H9 (cell line): ENCODE data around the gene ANKRD39. TPM values are rescaled to one million over a fixed set of nuclear protein-coding genes. Genes with fewer than 3 reads are reported as not detected.

ENCODE experiments used
- DNase-seq: peaks from one replicate; pipeline ENCODE4 v3.0.0-alpha.2; 2017
- H2AFZ ChIP-seq: one replicate; pipeline ENCODE4 v1.6.1; 2013; ENCODE audit warnings: mild to moderate bottlenecking, low read length, control low read depth, moderate library complexity
- H2AK5ac ChIP-seq: 2 replicates; pipeline ENCODE4 v1.6.1; 2013; ENCODE audit warnings: low read length, control low read depth, mixed read lengths; ENCODE audit not compliant: insufficient read length
- H2BK120ac ChIP-seq: one replicate; pipeline ENCODE4 v1.6.1; 2013; ENCODE audit warnings: low read depth, mild to moderate bottlenecking, low read length, control low read depth, inconsistent platforms; ENCODE audit not compliant: poor library complexity, severe bottlenecking
- H2BK12ac ChIP-seq: 2 replicates; pipeline ENCODE4 v1.6.1; 2013; ENCODE audit warnings: low read length, control low read depth, mixed read lengths, low read depth; ENCODE audit not compliant: insufficient read length
- H2BK15ac ChIP-seq: 2 replicates; pipeline ENCODE4 v1.6.1; 2013; ENCODE audit warnings: low read depth, low read length, control low read depth
- H2BK20ac ChIP-seq: one replicate; pipeline ENCODE4 v1.6.1; 2013; ENCODE audit warnings: low read depth, mild to moderate bottlenecking, low read length, control low read depth, inconsistent platforms; ENCODE audit not compliant: poor library complexity, severe bottlenecking
- H2BK5ac ChIP-seq: 2 replicates; pipeline ENCODE4 v1.6.1; 2013; ENCODE audit warnings: low read length, control low read depth, mixed read lengths; ENCODE audit not compliant: insufficient read length
- H3K14ac ChIP-seq: 2 replicates; pipeline ENCODE4 v1.6.1; 2013; ENCODE audit warnings: low read length, control low read depth; ENCODE audit not compliant: insufficient read depth
- H3K18ac ChIP-seq: 2 replicates; pipeline ENCODE4 v1.6.1; 2013; ENCODE audit warnings: low read depth, mild to moderate bottlenecking, mixed read lengths, low read length, control low read depth; ENCODE audit not compliant: insufficient read length
- H3K23ac ChIP-seq: 2 replicates; pipeline ENCODE4 v1.6.1; 2013; ENCODE audit warnings: low read length, control low read depth, mixed read lengths, low read depth; ENCODE audit not compliant: insufficient read length
- H3K23me2 ChIP-seq: 2 replicates; pipeline ENCODE4 v1.6.1; 2013; ENCODE audit warnings: low read depth, mild to moderate bottlenecking, mixed read lengths, low read length, control low read depth; ENCODE audit not compliant: insufficient read length, poor library complexity, severe bottlenecking
- H3K27ac ChIP-seq: 2 replicates; pipeline ENCODE4 v1.5.1; 2013; ENCODE audit warnings: low read length, control low read depth, mixed read lengths, low read depth; ENCODE audit not compliant: insufficient read length
- H3K27me3 ChIP-seq: 2 replicates; pipeline ENCODE4 v1.6.1; 2013; ENCODE audit warnings: low read length, control low read depth, inconsistent platforms; ENCODE audit not compliant: insufficient read depth
- H3K4ac ChIP-seq: 2 replicates; pipeline ENCODE4 v1.6.1; 2013; ENCODE audit warnings: low read depth, mild to moderate bottlenecking, control low read depth, inconsistent platforms, low read length, moderate library complexity
- H3K4me1 ChIP-seq: 2 replicates; pipeline ENCODE4 v1.6.1; 2013; ENCODE audit warnings: low read length, control low read depth, inconsistent platforms; ENCODE audit not compliant: insufficient read depth
- H3K4me2 ChIP-seq: 2 replicates; pipeline ENCODE4 v1.6.1; 2013; ENCODE audit warnings: low read length, control low read depth, mixed read lengths; ENCODE audit not compliant: insufficient read length, insufficient read depth
- H3K56ac ChIP-seq: 2 replicates; pipeline ENCODE4 v1.6.1; 2013; ENCODE audit warnings: low read depth, mild to moderate bottlenecking, mixed read lengths, low read length, control low read depth; ENCODE audit not compliant: insufficient read length
- H3K79me1 ChIP-seq: 2 replicates; pipeline ENCODE4 v1.6.1; 2013; ENCODE audit warnings: low read depth, mild to moderate bottlenecking, moderate library complexity, low read length, control low read depth, inconsistent platforms; ENCODE audit not compliant: insufficient read depth, poor library complexity, severe bottlenecking
- H3K79me2 ChIP-seq: 2 replicates; pipeline ENCODE4 v1.6.1; 2013; ENCODE audit warnings: low read length, control low read depth, inconsistent platforms; ENCODE audit not compliant: insufficient read depth
- H3K9ac ChIP-seq: 2 replicates; pipeline ENCODE4 v1.6.1; 2013; ENCODE audit warnings: low read length, control low read depth, mixed read lengths; ENCODE audit not compliant: insufficient read length; ENCODE audit errors: extremely low read depth
- H3K9me3 ChIP-seq: one replicate; pipeline ENCODE4 v1.6.1; 2013; ENCODE audit warnings: low read depth, low read length, inconsistent platforms; ENCODE audit not compliant: control insufficient read depth
- H3T11ph ChIP-seq: one replicate; pipeline ENCODE4 v1.6.1; 2013; ENCODE audit warnings: mild to moderate bottlenecking, low read length, control low read depth, inconsistent platforms
- H4K20me1 ChIP-seq: one replicate; pipeline ENCODE4 v1.6.1; 2013; ENCODE audit not compliant: control insufficient read depth, insufficient read length, insufficient read depth
- H4K5ac ChIP-seq: 2 replicates; pipeline ENCODE4 v1.6.1; 2013; ENCODE audit warnings: low read depth, mild to moderate bottlenecking, mixed read lengths, low read length, control low read depth; ENCODE audit not compliant: insufficient read length
- H4K8ac ChIP-seq: replicated peaks from 2 replicates; pipeline ENCODE4 v1.6.1; 2013; ENCODE audit warnings: low read length, control low read depth, mixed read lengths, low read depth; ENCODE audit not compliant: insufficient read length
- H4K91ac ChIP-seq: 2 replicates; pipeline ENCODE4 v1.6.1; 2013; ENCODE audit warnings: low read depth, mild to moderate bottlenecking, moderate library complexity, mixed read lengths, low read length, control low read depth; ENCODE audit not compliant: insufficient read length
- H3K27ac Mint-ChIP-seq, 3 experiments: 2 replicates in 2 of 3; 3 replicates in 1 of 3; pipeline ENCODE4 v1.8.0; 2020 to 2021; ENCODE audit warnings: mixed read lengths in 3 of 3, mild to moderate bottlenecking in 1 of 3, moderate library complexity in 1 of 3
- H3K27me3 Mint-ChIP-seq: 2 replicates; pipeline ENCODE4 v1.8.0; 2021; ENCODE audit warnings: low read depth, mild to moderate bottlenecking, moderate library complexity, mixed read lengths
- H3K36me3 Mint-ChIP-seq, 3 experiments: 2 replicates in 2 of 3; 3 replicates in 1 of 3; pipeline ENCODE4 v1.8.0; 2020 to 2021; ENCODE audit warnings: low read depth in 3 of 3, mixed read lengths in 3 of 3; ENCODE audit not compliant: insufficient read depth in 1 of 3
- H3K4me1 Mint-ChIP-seq, 2 experiments: 2 replicates each; pipeline ENCODE4 v1.8.0; 2020; ENCODE audit warnings: mixed read lengths in 2 of 2
- H3K4me3 Mint-ChIP-seq, 2 experiments: 2 replicates in 1 of 2; 3 replicates in 1 of 2; pipeline ENCODE4 v1.8.0; 2020 to 2021; ENCODE audit warnings: mild to moderate bottlenecking in 2 of 2, mixed read lengths in 2 of 2, moderate library complexity in 1 of 2
- H3K9me3 Mint-ChIP-seq, 2 experiments: 2 replicates in 1 of 2; 3 replicates in 1 of 2; pipeline ENCODE4 v1.8.0; 2020; ENCODE audit warnings: mild to moderate bottlenecking in 2 of 2, mixed read lengths in 2 of 2, moderate library complexity in 1 of 2
- CTCF ChIP-seq: fragments of 200-600 bp; sonication (generic); conservative IDR thresholded peaks from 3 replicates; pipeline ENCODE4 v1.8.0; 2021; ENCODE audit warnings: antibody characterized with exemption, mild to moderate bottlenecking
- WGBS: extraction: QIAGEN DNeasy Blood & Tissue Kit; methylation state at CpG from one replicate; pipeline ENCODE4 v1.1.7; 2013; ENCODE audit warnings: missing lambda C conversion rate, low lambda C conversion rate, mixed read lengths; ENCODE audit not compliant: insufficient read length; ENCODE audit errors: extremely low coverage; 5-methylcytosine and 5-hydroxymethylcytosine counted together
- total RNA-seq: library from RNA; stranded (reverse); gene quantifications from 2 replicates; pipeline ENCODE4 v1.2.1, GENCODE V29; 2021

Gene ANKRD39
- total RNA-seq, 1 experiment from 2014 or later = 13.0 TPM

GRCh38 chr2:96903318-96903717, 45.5 kb upstream of the ANKRD39 start:
- Histone ChIP-seq H2BK12ac (no peak overlapping the region), H2BK5ac (no peak overlapping the region), H3K4me2 (no peak overlapping the region), H3T11ph (no peak overlapping the region), H3K27ac (no peak overlapping the region), H4K5ac (no peak overlapping the region), H4K8ac (no peak overlapping the region), H3K14ac (peak overlapping the region; percentile 68; the same call in 1 of the 2 replicates), H3K9ac (no peak overlapping the region), H3K9me3 (no peaks in the 10 kb centered on the region), H3K4me1 (peaks cover 2% of the 10 kb centered on the region; the same call in 1 of the 2 replicates), H3K23ac (no peak overlapping the region), H4K20me1 (no peaks in the 10 kb centered on the region), H3K79me2 (no peaks in the 10 kb centered on the region), H3K23me2 (no peaks in the 10 kb centered on the region), H2BK20ac (no peak overlapping the region), H2AFZ (no peak overlapping the region), H2BK15ac (no peak overlapping the region), H3K79me1 (no peaks in the 10 kb centered on the region), H4K91ac (no peak overlapping the region), H3K27me3 (no peaks in the 10 kb centered on the region), H2AK5ac (no peak overlapping the region), H3K18ac (no peak overlapping the region), H2BK120ac (no peak overlapping the region), H3K4ac (no peak overlapping the region), H3K56ac (no peak overlapping the region)
- Mint-ChIP-seq H3K27me3 (no peaks in the 10 kb centered on the region), H3K4me1 (peaks cover 14 to 22% of the 10 kb centered on the region in 2 experiments), H3K36me3 (no peaks in the 10 kb centered on the region), H3K4me3 (no peak overlapping the region), H3K27ac (no peak overlapping the region; a peak in 1 of 7 replicates), H3K9me3 (no peaks in the 10 kb centered on the region)
- no CpG with 5 or more reads among the region's 7 CpGs for WGBS
- TF ChIP-seq CTCF = no peak
- peak; percentile 62 for DNase-seq
